Parathyroid adenoma (tissue), 2 donors: ENCODE measurements around the gene IMPDH1.

Source experiments
- H2AFZ ChIP-seq: fragments of 300-600 bp; sonication (generic); one replicate; pipeline ENCODE4 v1.7.0; 2017; ENCODE audit warnings: antibody characterized with exemption, mild to moderate bottlenecking
- H3K27ac ChIP-seq: fragments of 300-600 bp; sonication (generic); one replicate; pipeline ENCODE4 v1.7.0; 2017
- H3K27me3 ChIP-seq: fragments of 300-600 bp; sonication (generic); one replicate; pipeline ENCODE4 v1.7.0; 2017; ENCODE audit warnings: low read length; ENCODE audit not compliant: control insufficient read depth, insufficient read depth
- H3K36me3 ChIP-seq: fragments of 300-600 bp; sonication (generic); one replicate; pipeline ENCODE4 v1.7.0; 2017; ENCODE audit warnings: low read length; ENCODE audit not compliant: control insufficient read depth, insufficient read depth
- H3K4me1 ChIP-seq: fragments of 300-600 bp; sonication (generic); one replicate; pipeline ENCODE4 v1.7.0; 2017; ENCODE audit warnings: control low read depth
- H3K4me2 ChIP-seq: fragments of 300-600 bp; sonication (generic); one replicate; pipeline ENCODE4 v1.7.0; 2017; ENCODE audit warnings: low read length
- H3K4me3 ChIP-seq: fragments of 300-600 bp; sonication (generic); one replicate; pipeline ENCODE4 v1.7.0; 2017; ENCODE audit warnings: low read depth, low read length
- H3K79me2 ChIP-seq: fragments of 300-600 bp; sonication (generic); one replicate; pipeline ENCODE4 v1.7.0; 2017; ENCODE audit warnings: control low read depth
- H3K9ac ChIP-seq: fragments of 300-600 bp; sonication (generic); one replicate; pipeline ENCODE4 v1.7.0; 2017; ENCODE audit warnings: mild to moderate bottlenecking
- H3K9me3 ChIP-seq: fragments of 300-600 bp; sonication (generic); one replicate; pipeline ENCODE4 v1.7.0; 2017; ENCODE audit warnings: low read length; ENCODE audit not compliant: control insufficient read depth
- TF ChIP-seq, protein P1 (sequence below): fragments of 300-600 bp; sonication (generic); IDR thresholded peaks from one replicate; pipeline ENCODE4 v1.7.0; 2017; ENCODE audit warnings: antibody characterized with exemption, mild to moderate bottlenecking
- donor health status: primary hyperparathyroidism.

Gene IMPDH1

GRCh38 chr7:128410451-128410753 is 620 bp upstream of the IMPDH1 start:
- peak overlapping the region; percentile 80 for H2AFZ ChIP-seq
- TF ChIP-seq, protein P1, sequence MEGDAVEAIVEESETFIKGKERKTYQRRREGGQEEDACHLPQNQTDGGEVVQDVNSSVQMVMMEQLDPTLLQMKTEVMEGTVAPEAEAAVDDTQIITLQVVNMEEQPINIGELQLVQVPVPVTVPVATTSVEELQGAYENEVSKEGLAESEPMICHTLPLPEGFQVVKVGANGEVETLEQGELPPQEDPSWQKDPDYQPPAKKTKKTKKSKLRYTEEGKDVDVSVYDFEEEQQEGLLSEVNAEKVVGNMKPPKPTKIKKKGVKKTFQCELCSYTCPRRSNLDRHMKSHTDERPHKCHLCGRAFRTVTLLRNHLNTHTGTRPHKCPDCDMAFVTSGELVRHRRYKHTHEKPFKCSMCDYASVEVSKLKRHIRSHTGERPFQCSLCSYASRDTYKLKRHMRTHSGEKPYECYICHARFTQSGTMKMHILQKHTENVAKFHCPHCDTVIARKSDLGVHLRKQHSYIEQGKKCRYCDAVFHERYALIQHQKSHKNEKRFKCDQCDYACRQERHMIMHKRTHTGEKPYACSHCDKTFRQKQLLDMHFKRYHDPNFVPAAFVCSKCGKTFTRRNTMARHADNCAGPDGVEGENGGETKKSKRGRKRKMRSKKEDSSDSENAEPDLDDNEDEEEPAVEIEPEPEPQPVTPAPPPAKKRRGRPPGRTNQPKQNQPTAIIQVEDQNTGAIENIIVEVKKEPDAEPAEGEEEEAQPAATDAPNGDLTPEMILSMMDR, result no peak
- no peaks in the 10 kb centered on the region for H3K27me3 ChIP-seq
- H3K4me2 ChIP-seq, result peak overlapping the region; percentile 89
- H3K9me3 ChIP-seq, result no peaks in the 10 kb centered on the region
- no peaks in the 10 kb centered on the region for H3K36me3 ChIP-seq
- no peak overlapping the region for H3K9ac ChIP-seq
- H3K4me3 ChIP-seq, result peak overlapping the region; percentile 63
- H3K4me1 ChIP-seq, result peaks cover 12% of the 10 kb centered on the region
- peak overlapping the region; percentile 82 for H3K27ac ChIP-seq
- H3K79me2 ChIP-seq, result no peaks in the 10 kb centered on the region

GRCh38 chr7:128408709-128409595 is 830 bp downstream of the IMPDH1 start:
- no peaks in the 10 kb centered on the region for H3K9me3 ChIP-seq
- H3K4me2 ChIP-seq, result peak overlapping the region; percentile 89
- TF ChIP-seq, protein P1, result no peak
- H2AFZ ChIP-seq, result peak overlapping the region; percentile 80
- H3K4me1 ChIP-seq, result peaks cover 12% of the 10 kb centered on the region
- no peaks in the 10 kb centered on the region for H3K36me3 ChIP-seq
- H3K79me2 ChIP-seq, result peaks cover 3% of the 10 kb centered on the region
- H3K9ac ChIP-seq, result no peak overlapping the region
- peak overlapping the region; percentile 63 for H3K4me3 ChIP-seq
- no peaks in the 10 kb centered on the region for H3K27me3 ChIP-seq
- H3K27ac ChIP-seq, result peak overlapping the region; percentile 82

DNA sequence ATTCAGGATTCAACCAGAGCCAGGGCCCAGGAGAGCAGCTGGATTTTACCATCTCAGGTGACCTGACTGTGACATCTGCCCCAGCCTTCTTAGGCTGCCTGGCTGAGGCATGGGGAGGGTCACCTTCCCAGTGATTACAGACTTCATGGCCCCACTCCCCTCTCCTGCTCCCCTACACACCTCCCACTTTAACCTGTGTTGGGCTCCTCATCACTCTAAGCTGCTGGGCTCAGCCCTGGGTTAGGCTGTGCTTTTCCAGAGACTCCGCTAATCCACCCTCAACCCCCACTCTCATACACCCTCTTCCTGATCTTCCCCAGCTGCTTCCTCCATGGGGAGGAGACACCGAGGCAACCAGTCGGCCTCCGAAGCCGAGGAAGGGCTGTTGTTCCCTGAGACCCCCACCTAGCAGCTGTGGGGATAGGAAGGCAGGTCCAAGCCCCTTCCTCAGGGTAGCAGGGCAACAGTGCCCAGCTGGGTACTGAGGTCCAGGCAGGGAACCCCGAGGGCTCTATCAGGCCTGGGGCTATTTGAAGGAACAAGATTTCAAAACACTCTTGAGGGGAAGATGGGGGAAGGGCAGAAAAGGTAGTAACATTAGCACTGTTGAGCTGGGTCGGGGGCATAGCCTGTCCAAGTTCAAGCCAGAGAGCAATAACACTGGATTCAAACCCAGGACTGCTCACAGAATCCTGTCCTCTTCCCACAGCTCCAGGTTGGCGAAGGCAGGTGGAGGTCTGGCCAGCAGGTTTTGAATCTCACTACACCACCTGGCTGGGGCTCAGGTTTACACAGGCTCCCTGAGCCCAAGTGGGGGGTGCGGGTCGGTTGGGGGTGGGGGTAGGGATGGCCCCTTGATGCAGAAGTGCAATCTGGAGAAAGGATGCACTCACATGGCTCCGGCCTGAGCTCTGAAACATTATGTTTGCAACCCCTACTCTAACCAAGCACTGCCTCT is 1.8 kb downstream of the IMPDH1 start:
- TF ChIP-seq, protein P1, result no peak
- Histone ChIP-seq H3K4me2 (no peak overlapping the region), H3K4me3 (no peak overlapping the region), H3K27ac (no peak overlapping the region), H3K27me3 (no peaks in the 10 kb centered on the region), H2AFZ (no peak overlapping the region), H3K9ac (no peak overlapping the region), H3K36me3 (no peaks in the 10 kb centered on the region), H3K79me2 (peaks cover 3% of the 10 kb centered on the region), H3K4me1 (peaks cover 12% of the 10 kb centered on the region), H3K9me3 (no peaks in the 10 kb centered on the region)

GRCh38 chr7:128407233-128407589 is 2.6 kb downstream of the IMPDH1 start:
- Histone ChIP-seq H3K4me1 (peaks cover 12% of the 10 kb centered on the region), H3K27ac (no peak overlapping the region), H3K4me3 (no peak overlapping the region), H3K79me2 (peaks cover 3% of the 10 kb centered on the region), H2AFZ (no peak overlapping the region), H3K9ac (no peak overlapping the region), H3K4me2 (no peak overlapping the region), H3K36me3 (no peaks in the 10 kb centered on the region), H3K9me3 (no peaks in the 10 kb centered on the region), H3K27me3 (no peaks in the 10 kb centered on the region)
- TF ChIP-seq, protein P1, result no peak
